Smooth muscle cell of the brain vasculature (primary cell): ENCODE measurements around the gene PLEKHJ1.
A peak's percentile ranks its signal among the peaks of the same experiment; 100 is the strongest.
"Not testable (repeated sequence)": the region's sequence is repeated elsewhere in the genome, so short reads cannot be mapped to it uniquely, and the experiment has no call there.

Source experiments
- DNase-seq: peaks from one replicate; pipeline ENCODE4 v3.0.0-alpha.2; 2012; ENCODE audit warnings: low read depth, low spot score

Gene PLEKHJ1

GRCh38 chr19:2221250-2221831, 14.8 kb downstream of the PLEKHJ1 start:
- DNase-seq, result peak; percentile 57

- DNase-seq, result no peak
Measured at GRCh38 chr19:2219726-2220125, 16.4 kb downstream of the PLEKHJ1 start.

DNA sequence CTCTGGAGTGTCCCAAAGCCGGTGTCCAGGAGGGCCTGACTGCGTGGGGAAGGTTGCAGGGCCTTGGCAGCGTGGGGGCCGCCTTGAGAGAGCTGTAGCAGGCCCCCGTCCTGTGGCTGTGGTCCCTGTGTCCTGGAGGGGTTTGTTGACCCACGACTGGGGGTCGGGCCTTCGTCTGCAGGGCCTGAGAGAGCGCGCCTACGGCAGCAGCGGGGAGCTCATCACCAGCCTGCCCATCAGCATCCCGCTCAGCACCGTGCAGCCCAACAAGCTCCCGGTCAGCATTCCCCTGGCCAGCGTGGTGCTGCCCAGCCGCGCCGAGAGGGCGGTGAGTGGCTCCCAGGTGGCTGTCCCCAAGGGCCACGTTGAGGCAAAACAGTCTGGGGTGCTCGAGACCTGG, 18.5 kb downstream of the PLEKHJ1 start:
- DNase-seq, result no peak

- DNase-seq, result no peak
Measured at GRCh38 chr19:2216361-2217225, 19.5 kb downstream of the PLEKHJ1 start.

DNA sequence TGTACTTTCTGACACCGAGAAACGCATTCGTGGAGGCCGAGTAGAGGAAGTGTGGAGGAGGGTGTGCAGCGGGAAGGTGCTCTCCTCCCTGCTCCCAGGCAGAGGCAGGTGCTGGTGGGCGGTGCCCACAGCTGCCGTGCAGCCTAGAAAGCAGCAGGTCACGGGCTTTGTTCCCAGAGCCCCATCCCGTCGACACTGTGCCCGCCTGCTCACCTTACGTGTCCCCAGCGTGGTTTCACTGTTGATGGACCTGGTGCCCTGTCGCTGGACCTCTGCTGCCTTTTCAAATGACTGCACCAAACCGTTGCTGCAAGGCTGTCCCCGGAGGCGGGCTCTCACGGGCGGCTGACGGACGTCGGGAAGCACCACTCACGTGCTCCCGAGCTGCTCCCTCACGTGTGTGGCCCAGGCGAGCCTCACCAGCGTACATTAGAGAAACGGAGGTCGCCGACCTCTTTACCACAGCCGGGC, 20.8 kb downstream of the PLEKHJ1 start:
- no peak for DNase-seq

- DNase-seq, result no peak
Measured at GRCh38 chr19:2214251-2214650, 21.9 kb downstream of the PLEKHJ1 start.

DNA sequence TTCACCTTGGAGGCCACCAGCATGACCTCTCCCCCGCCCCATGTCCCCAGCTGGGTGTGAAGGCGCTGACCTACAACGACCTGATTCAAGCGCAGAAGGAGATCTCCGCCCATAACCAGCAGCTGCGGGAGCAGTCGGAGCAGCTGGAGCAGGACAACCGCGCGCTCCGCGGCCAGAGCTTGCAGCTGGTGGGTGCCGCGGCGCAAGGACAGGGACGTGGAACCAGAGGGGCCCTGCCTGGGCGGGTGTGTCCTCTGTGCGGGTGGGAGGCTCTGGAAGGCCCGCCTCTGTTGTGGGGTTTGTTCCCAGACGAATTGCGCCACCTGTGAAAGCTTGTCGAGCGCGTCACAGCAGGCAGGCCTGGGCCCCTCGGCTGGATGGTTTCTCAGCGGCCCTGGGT, 22.3 kb downstream of the PLEKHJ1 start:
- DNase-seq, result no peak

- no peak for DNase-seq
Measured at GRCh38 chr19:2212861-2213711, 23.0 kb downstream of the PLEKHJ1 start.

GRCh38 chr19:2210987-2211740, 25.0 kb downstream of the PLEKHJ1 start:
- no peak for DNase-seq

- no peak for DNase-seq
Measured at GRCh38 chr19:2210206-2210605, 25.9 kb downstream of the PLEKHJ1 start.

DNA sequence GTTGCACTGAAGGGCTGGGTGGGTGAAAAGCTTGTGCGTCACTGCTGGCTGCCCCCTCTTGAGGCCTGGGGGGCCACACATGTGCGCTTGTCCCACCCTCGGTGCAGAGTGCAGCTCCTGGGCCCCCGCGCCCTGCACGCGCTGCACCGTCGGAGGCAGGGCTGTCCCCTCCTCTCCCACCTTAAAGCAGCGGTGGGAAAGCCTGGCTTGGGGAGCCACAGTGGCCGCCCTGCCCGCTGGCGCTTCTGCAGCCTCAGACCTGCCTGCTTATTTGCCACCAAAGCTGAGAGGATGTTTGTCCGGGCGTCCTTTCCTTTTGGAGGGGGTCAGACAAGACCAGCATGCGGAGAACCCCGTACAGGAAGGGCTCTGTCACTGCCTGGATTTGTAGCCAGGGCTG, 26.7 kb downstream of the PLEKHJ1 start:
- DNase-seq, result no peak

DNA sequence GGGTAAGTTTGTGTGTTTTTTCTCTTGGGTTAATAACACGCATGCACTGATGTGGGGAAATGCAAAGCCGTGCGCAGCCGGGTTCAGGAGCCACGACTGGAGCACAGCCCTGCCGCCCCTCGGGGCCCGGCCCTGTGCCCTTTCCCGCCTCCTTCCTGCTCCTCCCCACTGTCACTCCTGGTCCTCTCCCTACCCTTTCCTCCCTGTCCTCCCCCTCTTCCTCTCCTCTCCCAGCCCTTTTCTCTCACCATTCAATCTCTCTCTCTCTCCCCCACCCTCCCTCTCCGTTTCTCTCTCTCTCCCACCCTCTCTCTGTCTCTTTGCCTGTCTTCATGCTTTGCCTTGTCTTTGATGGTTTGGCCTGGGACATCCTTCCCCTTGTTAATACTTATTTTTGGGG, 27.2 kb downstream of the PLEKHJ1 start:
- no peak for DNase-seq

GRCh38 chr19:2207991-2208860, 27.9 kb downstream of the PLEKHJ1 start:
- DNase-seq, result peak; percentile 32

DNA sequence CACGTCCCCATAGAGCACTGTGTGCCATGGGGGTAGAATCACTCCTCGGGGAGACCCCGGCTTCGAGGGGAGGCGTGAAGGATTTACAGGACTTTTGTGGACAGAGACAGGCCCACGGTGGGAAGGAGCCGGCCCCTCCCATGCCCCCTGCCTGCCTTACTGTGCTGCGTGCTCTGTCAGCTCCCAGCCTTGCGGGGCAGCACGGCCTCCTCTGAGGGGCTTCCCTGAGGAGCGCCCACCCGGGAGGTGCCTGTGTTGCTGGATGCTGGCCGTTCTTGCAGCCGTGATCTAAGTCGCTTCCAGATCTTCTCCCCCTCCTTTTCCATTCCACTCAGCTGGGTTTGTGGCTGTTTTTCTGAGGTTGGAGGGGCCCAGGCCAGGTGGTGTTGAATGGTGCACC, 29.1 kb downstream of the PLEKHJ1 start:
- no peak for DNase-seq

GRCh38 chr19:2202366-2202765, 33.8 kb downstream of the PLEKHJ1 start:
- no peak for DNase-seq

DNA sequence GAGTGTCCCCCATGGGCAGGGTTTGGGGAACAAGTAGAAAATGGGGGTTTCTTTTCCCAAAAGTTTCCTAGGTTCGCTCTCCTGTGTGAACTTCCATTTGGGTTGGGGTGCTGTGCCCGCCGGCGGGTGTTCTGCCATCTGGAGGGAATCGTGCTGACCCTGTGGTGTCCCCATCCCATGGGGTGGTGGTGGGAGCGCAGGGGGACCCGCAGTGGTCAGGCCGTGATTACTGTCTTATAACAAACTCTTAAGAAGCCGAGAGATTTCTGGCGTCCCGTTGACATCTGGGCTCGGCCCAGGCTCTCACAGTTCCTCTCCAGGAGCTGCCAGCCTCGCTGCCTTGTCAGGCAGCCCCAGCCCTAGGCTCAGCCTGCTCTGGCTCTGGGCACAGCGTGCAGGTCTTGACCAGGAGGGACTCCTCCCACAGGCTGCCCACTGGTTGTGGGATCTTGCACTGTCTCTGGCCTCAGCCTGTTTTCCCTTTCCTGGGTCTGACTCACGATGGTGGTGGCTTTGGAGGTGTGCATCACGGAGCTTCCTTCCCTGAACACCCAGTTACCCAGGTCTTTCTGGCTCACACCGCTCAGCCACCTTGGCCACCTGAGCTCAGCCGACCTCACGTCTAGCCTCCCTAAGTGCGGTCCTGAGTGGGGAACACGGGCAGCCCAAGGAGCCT, 34.5 kb downstream of the PLEKHJ1 start:
- no peak for DNase-seq

DNA sequence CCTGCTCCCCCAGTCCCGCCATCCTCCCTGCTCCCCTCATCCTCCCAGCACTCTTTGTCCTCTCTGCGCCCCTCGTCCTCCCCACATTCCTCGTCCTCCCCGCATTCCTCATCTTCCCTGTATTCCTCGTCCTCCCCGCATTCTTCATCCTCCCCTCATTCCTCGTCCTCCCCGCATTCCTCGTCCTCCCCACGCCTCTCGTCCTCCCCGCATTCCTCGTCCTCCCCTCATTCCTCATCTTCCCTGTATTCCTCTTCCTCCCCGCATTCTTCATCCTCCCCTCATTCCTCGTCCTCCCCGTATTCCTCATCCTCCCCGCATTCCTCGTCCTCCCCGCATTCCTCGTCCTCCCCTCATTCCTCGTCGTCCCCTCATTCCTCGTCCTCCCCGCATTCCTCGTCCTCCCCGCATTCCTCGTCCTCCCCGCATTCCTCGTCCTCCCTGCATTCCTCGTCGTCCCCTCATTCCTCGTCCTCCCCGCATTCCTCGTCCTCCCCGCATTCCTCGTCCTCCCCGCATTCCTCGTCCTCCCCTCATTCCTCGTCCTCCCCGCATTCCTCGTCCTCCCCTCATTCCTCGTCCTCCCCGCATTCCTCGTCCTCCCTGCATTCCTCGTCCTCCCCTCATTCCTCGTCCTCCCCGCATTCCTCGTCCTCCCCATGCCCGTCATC, 35.4 kb downstream of the PLEKHJ1 start:
- not testable (repeated sequence) for DNase-seq

DNA sequence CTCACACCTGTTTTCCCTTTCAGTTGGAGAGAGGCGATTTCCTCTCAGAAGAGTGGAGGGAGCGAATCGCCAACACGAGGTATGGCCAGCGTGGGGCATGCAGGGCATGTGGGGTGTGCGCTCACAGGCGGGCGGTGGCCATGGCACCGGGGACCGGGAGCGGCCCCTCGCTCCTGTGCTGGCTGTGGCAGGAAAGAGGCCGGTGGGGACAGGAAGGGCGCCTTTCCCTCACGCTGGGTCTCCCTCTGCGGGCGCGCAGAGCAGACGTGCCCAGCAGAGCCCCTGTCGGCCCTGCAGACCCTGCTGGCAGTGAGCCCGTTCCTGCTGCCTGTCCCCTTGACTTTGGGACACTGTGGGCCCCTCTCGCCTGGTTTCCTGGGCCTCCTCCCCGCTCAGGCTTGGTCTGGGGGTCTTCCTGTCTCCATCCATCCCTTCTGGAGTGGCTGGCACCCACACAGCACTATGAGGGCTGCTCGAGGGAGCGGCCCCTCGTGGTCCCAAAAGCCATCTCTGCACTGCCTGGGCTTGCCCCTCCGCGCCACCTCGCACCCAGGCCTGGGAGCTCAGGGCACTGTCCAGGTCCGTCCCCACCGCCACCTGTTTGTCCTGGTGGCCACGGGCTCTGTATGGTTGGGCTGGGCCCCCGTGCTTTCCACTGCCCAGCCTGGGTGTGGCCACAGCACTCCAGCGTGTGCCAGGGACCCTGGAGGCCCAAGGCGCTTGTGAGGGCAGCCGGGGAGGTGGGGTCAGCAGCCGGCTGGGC, 36.1 kb downstream of the PLEKHJ1 start:
- DNase-seq, result no peak

- DNase-seq, result no peak
Measured at GRCh38 chr19:2199215-2199614, 36.9 kb downstream of the PLEKHJ1 start.
